G401.6 (cell line): ENCODE measurements around the gene MTERF4.

Experiments used
- FAIRE-seq: peaks from 2 replicates; lab custom pipeline; 2012; peaks lifted over from hg19 to GRCh38; lab: Jason Lieb, UNC

Gene MTERF4

DNA sequence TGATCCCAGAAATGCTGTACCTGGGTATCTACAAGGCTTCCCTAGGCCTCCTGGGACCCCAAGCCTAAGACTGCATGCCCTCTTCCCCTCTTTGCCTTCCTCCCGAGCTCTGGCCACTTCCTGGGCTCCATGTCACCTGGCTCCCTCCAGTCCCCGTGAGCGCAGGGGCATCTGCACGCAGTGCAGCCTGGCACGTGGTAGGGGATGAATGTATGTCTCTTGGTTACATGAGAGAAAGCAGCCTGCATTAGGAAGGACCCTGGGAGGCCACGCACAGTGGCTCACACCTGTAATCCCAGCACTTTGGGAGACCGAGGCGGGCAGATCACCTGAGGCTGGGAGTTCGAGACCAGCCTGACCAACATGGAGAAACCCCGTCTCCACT is 31.3 kb upstream of the MTERF4 start:
- FAIRE-seq: no peak

DNA sequence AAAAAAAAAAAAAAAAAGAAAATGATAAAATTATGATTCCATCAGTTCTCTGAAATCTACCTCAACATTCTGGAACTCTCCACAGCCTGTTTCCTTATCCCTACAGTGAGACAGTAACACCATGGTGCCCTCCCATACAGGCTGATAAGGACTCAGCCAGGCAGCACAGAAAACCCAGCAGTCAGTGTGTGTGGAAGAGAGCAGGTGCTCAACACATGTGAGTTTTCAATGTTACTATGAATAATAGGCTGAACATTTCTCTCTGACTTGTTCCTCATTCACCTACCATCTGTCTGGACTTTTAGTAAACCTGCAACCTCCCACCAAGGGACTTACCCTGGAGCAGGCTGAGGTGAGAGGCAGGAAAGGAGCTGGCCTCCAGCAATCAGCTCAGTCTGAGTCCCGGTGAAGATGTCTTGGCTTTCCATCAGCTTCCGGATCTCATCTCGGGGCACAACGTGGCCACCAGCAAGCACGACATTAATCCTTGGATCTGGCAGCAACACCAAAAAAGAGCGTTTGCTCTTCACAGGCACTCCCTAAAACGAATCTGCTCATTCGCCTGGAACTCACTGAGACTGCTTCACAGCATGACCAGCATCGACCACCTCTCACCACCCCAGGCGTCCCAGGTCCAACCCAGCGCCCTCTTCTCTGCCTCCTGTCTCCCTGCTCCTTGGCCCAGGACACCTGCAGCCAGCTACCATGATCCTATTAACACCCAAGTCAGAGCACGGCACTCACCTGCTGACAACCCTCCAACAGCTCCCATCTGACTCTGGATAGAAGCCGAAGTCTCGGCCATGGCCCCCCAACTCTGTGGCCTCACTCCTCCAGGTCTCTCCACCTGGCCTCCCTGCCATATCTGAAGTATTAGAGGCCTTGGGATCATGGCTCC is 30.7 kb upstream of the MTERF4 start:
- no peak for FAIRE-seq

DNA sequence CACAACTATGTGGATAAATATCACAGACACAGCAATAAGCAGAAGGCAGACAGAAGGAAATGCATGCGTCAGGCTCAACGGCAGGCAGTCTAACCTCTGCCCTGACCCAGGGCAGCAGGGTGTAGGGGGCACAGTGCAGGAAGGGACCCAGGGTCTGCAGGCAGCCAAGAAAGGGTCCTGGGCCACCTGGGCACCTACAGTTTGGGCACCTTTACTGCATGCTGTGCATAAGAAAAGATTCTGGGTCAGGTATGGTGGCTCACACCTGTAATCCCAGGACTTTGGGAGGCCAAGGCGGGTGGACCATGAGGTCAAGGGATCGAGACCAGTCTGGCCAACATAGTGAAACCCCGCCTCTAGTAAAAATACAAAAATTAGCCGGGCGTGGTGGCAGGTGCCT is 29.4 kb upstream of the MTERF4 start:
- no peak for FAIRE-seq

DNA sequence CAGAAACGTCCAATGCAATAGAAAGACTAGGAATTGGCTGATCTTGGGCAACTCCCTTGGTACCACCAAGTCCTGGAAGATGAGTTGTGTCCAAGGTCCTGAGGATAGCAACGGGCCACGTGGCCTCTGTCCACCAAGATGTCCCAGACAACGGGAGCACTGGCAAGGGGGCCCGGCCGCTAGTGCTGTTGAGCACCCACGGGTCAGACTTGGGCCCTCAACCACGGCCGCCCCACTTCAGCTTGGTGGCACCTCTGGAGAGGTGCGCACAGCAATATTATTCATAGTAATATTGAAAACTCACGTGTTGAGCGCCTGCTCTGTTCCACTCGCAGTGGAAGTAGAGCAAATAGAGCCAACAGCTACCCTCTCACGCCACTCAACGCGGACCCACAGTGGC is 28.2 kb upstream of the MTERF4 start:
- FAIRE-seq: no peak

- FAIRE-seq: no peak
These were observed 27.2 kb upstream of the MTERF4 start for GRCh38 chr2:241129086-241129871.

DNA sequence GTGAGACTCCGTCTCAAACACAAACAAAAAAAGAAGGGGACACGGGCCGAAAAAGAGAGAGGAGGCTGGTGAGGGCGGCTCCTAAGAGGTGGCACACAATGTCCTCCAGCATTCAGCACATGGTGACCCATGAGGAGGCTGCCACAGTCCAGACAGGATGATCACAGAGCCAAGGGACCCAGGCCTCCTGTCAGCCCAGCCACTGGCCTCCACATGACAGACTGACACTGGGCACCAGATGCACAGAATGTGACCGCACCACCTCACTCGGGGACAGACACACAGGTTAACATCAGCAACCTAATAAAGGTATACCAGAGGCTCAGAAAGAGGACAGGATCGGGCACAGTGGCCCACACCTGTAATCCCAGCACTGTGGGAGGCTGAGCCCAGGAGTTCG is 26.2 kb upstream of the MTERF4 start:
- FAIRE-seq: no peak

DNA sequence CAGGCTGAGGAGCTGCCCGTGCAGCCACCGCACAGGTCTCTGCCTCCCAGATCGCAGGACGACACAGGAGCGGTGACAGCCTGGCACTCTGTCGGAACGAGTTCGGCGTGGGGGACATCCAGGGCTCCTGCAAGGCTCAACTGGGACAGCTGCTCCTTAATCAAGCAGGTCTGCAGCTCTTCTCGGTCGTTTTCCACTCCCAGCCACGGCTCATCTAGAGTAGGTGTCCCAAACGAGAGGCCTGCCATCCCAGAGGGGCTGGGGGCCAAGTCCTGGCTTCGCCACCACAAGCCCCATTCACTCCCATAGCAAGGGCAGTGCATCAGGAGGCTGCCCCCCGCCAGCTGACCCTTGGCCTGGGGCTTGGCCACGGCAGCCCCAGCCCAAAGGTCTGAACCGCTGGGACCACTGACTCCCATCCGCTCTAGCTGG is 24.7 kb upstream of the MTERF4 start:
- no peak for FAIRE-seq

DNA sequence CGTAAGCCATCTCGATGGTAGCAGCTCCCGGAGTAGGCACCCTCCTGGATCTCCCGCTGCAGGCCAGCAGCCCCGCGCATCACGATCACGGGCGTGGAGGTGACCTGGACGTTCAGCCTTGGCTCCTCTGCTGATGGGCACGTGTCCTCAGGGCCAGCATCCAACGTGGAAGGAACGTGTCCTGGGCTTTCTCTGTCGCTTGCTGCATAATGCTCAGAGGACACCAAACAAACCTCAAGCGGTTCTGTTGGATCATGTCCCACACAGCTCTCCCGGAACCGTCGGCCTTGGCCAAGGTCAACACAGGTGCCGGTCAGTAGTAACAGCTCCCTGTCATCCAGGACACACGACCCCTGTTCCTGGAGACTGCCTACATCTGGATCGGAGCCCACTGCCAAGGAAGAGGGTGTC is 24.1 kb upstream of the MTERF4 start:
- no peak for FAIRE-seq

DNA sequence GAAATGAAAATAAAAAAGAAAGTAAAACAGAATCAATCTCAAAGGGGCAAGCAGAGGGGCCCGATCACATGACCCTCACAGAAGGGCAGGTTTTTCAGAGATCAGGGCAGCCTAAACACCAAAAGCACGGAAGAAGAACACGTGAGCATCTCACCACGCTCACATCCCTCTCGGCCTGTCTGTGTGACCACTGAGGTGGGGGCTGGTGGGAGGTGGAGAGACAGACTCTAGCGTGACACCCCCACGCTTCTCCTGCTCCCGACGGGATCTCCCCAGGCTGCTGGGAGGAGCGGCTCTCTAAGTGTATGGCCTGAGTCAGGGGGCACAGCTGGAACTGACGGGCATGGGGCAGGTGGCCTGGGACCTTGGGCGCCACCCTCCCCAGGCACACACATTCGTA is 23.5 kb upstream of the MTERF4 start:
- no peak for FAIRE-seq

GRCh38 chr2:241123816-241124536 is 21.9 kb upstream of the MTERF4 start:
- no peak for FAIRE-seq

- no peak for FAIRE-seq
These were observed 20.4 kb upstream of the MTERF4 start for GRCh38 chr2:241122376-241123002.

GRCh38 chr2:241121008-241121407 is 18.9 kb upstream of the MTERF4 start:
- no peak for FAIRE-seq

DNA sequence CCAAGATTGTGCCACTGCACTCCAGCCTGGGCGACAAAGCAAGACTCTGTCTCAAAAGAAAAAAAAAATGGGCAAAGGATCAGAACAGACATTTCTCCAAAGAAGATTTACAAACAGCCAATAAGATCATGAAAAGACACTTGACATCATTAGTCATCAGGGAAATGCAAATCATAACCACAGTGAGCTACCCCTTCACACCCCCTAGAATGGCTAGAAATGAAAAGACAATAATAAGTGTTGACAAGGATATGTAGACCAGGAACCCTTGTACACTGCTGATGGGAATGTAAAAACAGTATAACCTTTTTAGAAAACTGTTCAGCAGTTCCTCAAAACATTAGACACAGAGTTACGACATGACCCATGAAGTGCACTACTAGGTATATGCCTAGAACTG is 18.4 kb upstream of the MTERF4 start:
- FAIRE-seq: no peak

GRCh38 chr2:241118737-241119505 is 16.8 kb upstream of the MTERF4 start:
- no peak for FAIRE-seq

DNA sequence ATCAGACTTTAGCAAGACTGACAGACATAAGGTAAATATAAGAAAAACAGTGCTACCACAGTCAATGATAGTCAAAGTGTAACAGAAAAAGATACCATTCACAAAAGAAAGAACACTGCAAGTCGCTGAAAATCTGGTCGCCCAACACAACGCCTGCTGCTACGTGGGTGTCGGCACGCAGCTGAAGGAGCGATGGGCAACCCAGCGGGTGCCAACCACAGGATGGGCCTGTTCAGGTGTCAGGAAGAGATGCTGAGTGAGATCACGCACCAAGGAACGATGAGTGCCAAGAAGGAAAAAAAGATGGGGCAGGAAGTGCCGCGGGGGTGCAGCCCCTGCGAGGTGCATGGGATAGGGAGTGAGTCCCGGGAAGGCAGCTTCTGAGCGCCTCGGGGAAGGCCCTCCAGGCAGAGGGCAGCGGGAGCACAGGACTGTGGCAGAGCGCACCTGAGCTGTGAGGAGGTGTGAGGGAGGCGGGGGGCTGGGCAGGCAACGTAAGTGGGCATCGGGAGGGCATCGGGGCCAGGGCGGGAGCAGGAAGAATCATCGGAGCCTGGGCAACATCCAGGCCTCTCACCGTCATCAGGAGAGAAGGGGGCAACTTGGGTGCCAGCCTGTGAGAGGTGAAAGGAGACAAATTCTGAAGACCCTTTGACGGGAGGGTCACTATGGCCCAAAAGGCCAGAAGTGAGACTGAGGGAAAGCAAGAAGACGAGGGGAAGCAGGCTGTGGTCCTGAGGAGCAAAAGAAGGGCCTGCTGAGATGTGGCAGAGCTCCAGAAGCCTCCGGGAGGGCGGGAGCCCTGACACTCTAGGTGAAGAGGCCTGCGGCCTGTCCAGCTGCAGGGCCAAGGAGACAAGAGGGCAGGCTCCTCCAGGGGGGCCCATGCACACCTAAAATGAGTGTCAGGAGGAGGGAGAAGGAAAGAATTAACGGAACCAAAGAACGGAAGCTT is 14.8 kb upstream of the MTERF4 start:
- no peak for FAIRE-seq

DNA sequence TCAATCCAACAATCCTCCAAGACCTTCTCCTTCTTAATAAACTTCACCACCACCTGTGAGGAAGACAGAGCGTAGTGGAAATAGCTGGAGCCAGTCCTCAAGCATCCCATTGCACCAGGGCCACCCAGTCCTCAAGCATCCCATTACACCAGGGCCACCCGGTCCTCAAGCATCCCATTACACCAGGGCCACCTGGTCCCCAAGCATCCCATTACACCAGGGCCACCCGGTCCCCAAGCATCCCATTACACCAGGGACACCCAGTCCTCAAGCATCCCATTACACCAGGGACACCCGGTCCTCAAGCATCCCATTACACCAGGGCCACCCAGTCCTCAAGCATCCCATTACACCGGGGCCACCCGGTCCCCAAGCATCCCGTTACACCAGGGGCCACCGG is 13.3 kb upstream of the MTERF4 start:
- no peak for FAIRE-seq

DNA sequence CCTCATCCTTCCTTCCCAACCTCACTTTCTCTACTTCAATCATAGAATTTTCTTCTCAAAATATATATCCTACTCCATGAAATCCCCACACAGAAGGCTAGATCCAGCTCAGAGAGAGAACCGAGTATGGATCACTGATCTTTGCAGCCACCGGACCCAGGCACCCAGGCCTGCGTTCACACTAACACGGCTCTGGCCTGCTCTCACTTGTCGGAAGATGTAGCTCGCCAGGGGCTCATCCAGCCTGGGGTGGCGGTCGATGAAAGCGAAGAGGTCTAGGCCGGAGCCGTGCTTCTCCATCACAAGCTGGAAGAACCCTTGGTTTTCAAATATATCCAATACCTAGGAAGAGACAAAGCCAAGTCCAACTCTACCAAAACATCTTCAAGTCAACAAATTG is 12.7 kb upstream of the MTERF4 start:
- no peak for FAIRE-seq

DNA sequence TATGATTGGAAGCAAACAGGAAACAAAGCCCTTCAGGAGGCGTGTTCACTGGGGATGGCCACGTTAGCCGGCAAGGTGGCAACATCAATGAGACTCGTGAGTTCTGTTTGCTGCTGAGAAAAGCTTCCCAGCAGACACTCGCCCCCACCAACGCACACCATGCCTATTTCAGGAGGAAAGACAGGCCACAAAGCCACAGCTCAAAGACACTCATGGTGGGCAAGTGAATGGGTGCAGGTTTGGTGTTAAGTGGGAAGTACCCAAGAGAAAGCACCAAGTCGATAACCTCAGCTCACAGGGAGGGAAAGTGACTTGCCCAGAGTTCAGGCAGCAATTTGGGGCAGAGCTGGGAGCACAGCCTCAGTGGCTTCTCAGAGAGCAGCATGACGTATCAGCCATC is 10.5 kb upstream of the MTERF4 start:
- FAIRE-seq: no peak

GRCh38 chr2:241112046-241112445 is 10.0 kb upstream of the MTERF4 start:
- no peak for FAIRE-seq

DNA sequence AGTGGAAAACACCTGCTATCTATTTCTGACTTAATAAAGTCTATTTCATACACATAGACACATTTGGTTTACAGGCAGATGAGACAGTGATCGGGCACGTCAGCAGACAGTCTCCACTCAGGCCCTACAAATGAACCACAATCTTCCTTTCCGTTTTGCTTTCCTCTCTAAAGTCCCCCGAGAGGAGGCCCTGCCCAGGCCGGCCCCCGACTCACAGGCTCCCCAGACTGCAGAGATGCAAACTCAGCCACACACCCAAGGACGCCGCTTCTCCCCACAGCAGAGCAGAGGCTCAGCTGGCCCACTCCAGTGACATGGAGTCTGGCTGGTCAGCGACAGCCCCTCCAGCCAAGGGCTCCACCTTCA is 9.3 kb upstream of the MTERF4 start:
- no peak for FAIRE-seq
